Measurements from ENCODE around the gene GDF7. TPM values are rescaled to one million over a fixed set of nuclear protein-coding genes. Genes with fewer than 3 reads are reported as not detected.

The GDF7 gene
- total and polyA plus RNA-seq, 2 of the 4 experiments (the other 2 are of a cell fraction), result under 0.01 to 0.02 TPM

- no peak overlapping the region for H3K9ac ChIP-seq (ENCODE audit: low read depth, low read length)
- dilution Hi-C loops (cut with HindIII; ENCODE audit: low sequenced_read_pairs, unreplicated experiment), result loop anchor here (25.0 kb wide), 1 partner anchor 262 kb away; no protein-coding TSS in a partner anchor
- intact Hi-C loops (cut with micrococcal nuclease), result no loop called here
- in situ Hi-C loops (cut with MboI; ENCODE audit: low sequenced_read_pairs), result no loop called here
- H3K4me3 ChIP-seq (ENCODE audit: insufficient read depth, low read depth, low read length), result no peak overlapping the region
- peaks cover 9% of the 10 kb centered on the region for H3K9me1 ChIP-seq (ENCODE audit: insufficient read depth, low read length)
- no peak overlapping the region for H2BK120ac ChIP-seq (ENCODE audit: low read depth, low read length)
- no peak overlapping the region for H2BK5ac ChIP-seq (ENCODE audit: low read depth, low read length, poor library complexity, severe bottlenecking)
- no peak overlapping the region for H3K4ac ChIP-seq (ENCODE audit: low read depth, low read length)
- CTCF ChIA-PET, result interaction anchor here (0.5 kb wide), 1 partner anchor 403 kb away, joined by 3 read pairs; no protein-coding TSS in a partner anchor
- no peak overlapping the region for H2BK15ac ChIP-seq (ENCODE audit: low read depth, low read length)
- no peak overlapping the region for H2AK5ac ChIP-seq (ENCODE audit: low read depth, low read length)
- no peak overlapping the region for H2AK9ac ChIP-seq (replicated peaks; ENCODE audit: low read depth, low read length, poor library complexity)
- no TSS peak for BruUV-seq (replicated peaks)
- H4K91ac ChIP-seq (ENCODE audit: insufficient read depth, low read depth, low read length), result no peak overlapping the region
- H4K5ac ChIP-seq (ENCODE audit: low read depth, low read length), result no peak overlapping the region
- H4K20me1 ChIP-seq (ENCODE audit: insufficient read depth, low read length), result peaks cover 8% of the 10 kb centered on the region; the same call in 1 of the 2 replicates
- peaks cover 10% of the 10 kb centered on the region; the same call in 1 of the 2 replicates for H3K36me3 ChIP-seq (ENCODE audit: control insufficient read depth, insufficient read depth, low read length)
- H3K27ac ChIP-seq (ENCODE audit: insufficient read depth, low read length), result no peak overlapping the region
- H3K4me1 ChIP-seq (ENCODE audit: control insufficient read depth, insufficient read depth, low read length), result peaks cover 9% of the 10 kb centered on the region
- ATAC-seq (ENCODE audit: low read depth), result no peak
- no peak for TF ChIP-seq RFX5 (IDR thresholded peaks at IDR 0.05; ENCODE audit: low read depth, low read length)
- TF ChIP-seq CHD1 (IDR thresholded peaks at IDR 0.05; ENCODE audit: low read depth, low read length), result no peak
- TF ChIP-seq RCOR1 (IDR thresholded peaks at IDR 0.05; ENCODE audit: insufficient replicate concordance, low read length), result no peak
- TF ChIP-seq MAZ (IDR thresholded peaks at IDR 0.05; ENCODE audit: borderline replicate concordance, low read depth, low read length), result no peak
- no peak for TF ChIP-seq MAFK (IDR thresholded peaks at IDR 0.05; ENCODE audit: low read depth, low read length)
- TF ChIP-seq BHLHE40 (IDR thresholded peaks at IDR 0.05; ENCODE audit: low read depth, low read length), result no peak
- TF ChIP-seq MXI1 (IDR thresholded peaks at IDR 0.05; ENCODE audit: borderline replicate concordance, low read depth, low read length), result no peak
- TF ChIP-seq POLR2A (IDR thresholded peaks at IDR 0.05; ENCODE audit: low read depth, low read length), result no peak
- TF ChIP-seq USF2 (IDR thresholded peaks at IDR 0.05; ENCODE audit: low read depth, low read length), result no peak
- no peak for TF ChIP-seq RAD21 (IDR thresholded peaks at IDR 0.05; ENCODE audit: low read length)
- no peak for TF ChIP-seq SMC3 (IDR thresholded peaks at IDR 0.05; ENCODE audit: low read depth, low read length)
- TF ChIP-seq FOS (IDR thresholded peaks at IDR 0.05; ENCODE audit: low read depth, low read length), result no peak
- no peak for TF ChIP-seq NFE2L2 (IDR thresholded peaks at IDR 0.05; ENCODE audit: low read depth, low read length)
- H3K14ac ChIP-seq (replicated peaks; ENCODE audit: low read depth, low read length), result no peak overlapping the region
- no peak overlapping the region for H3K56ac ChIP-seq (ENCODE audit: extremely low read depth, insufficient read depth, low read length)
- H3K18ac ChIP-seq (ENCODE audit: low read depth, low read length), result no peak overlapping the region
- H2BK20ac ChIP-seq (ENCODE audit: low read depth, low read length), result no peak overlapping the region
- 93% methylated on average over 9 of the region's 9 CpGs; no CpG with 5 or more reads in 1 of the 2 experiments for WGBS, 2 experiments (ENCODE audit: extremely low coverage in 2 of 2, insufficient read length in 1 of 2)
- no peak for DNase-seq
- no peak overlapping the region for H2AFZ ChIP-seq (replicated peaks; ENCODE audit: low read length, poor library complexity)
- no peak overlapping the region for H3K4me2 ChIP-seq (ENCODE audit: low read depth, low read length)
- H3K27me3 ChIP-seq (ENCODE audit: control insufficient read depth, insufficient read depth, low read length), result no peaks in the 10 kb centered on the region
- no peak overlapping the region for H3K23ac ChIP-seq (ENCODE audit: low read depth, low read length)
- POLR2A ChIA-PET (ENCODE audit: unreplicated experiment), result interaction anchor here (1.4 kb wide), 1 partner anchor 202 kb away, joined by 5 read pairs; the partner anchor contains the start of gene RHOB
- no peaks in the 10 kb centered on the region for H3K9me3 ChIP-seq (ENCODE audit: control insufficient read depth, insufficient read depth, low read length)
- H3K79me1 ChIP-seq (ENCODE audit: low read depth in 1 of 2, low read length in 2 of 2), result peaks cover 10 to 38% of the 10 kb centered on the region in 2 experiments; a peak in 3 of 4 replicates
- no peak overlapping the region for H4K8ac ChIP-seq (ENCODE audit: low read depth in 2 of 2, low read length in 2 of 2)
Observed at GRCh38 chr2:20648831-20649230, 18.1 kb upstream of the GDF7 start.

Data from IMR-90 (cell line).